GM12878 (cell line): ENCODE data around the gene RHBDF2.

Experiments used
- CEBPB ChIP-seq, 2 experiments: fragments of 150-350 bp in 1 of 2; IDR thresholded peaks; 2 replicates each; pipeline ENCODE4 v1.6.1; 2012 to 2014; ENCODE audit warnings: low read depth in 2 of 2, low read length in 2 of 2, borderline replicate concordance in 1 of 2, inconsistent platforms in 1 of 2
- CTCF ChIP-seq, 3 experiments: IDR thresholded peaks in 2 of 3; conservative IDR thresholded peaks in 1 of 3; 2 replicates each; pipeline ENCODE4 v1.5.1; 2011; ENCODE audit warnings: low read depth in 3 of 3, low read length in 3 of 3, mild to moderate bottlenecking in 3 of 3, control low read depth in 2 of 3, moderate library complexity in 2 of 3, inconsistent platforms in 1 of 3, mixed read lengths in 1 of 3; ENCODE audit not compliant: control insufficient read depth in 2 of 3, insufficient read depth in 1 of 3; ENCODE audit errors: extremely low read depth in 1 of 3
- POLR2AphosphoS5 ChIP-seq: IDR thresholded peaks from 2 replicates; pipeline ENCODE4 v1.6.1; 2011; ENCODE audit warnings: mild to moderate bottlenecking, low read length, inconsistent platforms

DNA sequence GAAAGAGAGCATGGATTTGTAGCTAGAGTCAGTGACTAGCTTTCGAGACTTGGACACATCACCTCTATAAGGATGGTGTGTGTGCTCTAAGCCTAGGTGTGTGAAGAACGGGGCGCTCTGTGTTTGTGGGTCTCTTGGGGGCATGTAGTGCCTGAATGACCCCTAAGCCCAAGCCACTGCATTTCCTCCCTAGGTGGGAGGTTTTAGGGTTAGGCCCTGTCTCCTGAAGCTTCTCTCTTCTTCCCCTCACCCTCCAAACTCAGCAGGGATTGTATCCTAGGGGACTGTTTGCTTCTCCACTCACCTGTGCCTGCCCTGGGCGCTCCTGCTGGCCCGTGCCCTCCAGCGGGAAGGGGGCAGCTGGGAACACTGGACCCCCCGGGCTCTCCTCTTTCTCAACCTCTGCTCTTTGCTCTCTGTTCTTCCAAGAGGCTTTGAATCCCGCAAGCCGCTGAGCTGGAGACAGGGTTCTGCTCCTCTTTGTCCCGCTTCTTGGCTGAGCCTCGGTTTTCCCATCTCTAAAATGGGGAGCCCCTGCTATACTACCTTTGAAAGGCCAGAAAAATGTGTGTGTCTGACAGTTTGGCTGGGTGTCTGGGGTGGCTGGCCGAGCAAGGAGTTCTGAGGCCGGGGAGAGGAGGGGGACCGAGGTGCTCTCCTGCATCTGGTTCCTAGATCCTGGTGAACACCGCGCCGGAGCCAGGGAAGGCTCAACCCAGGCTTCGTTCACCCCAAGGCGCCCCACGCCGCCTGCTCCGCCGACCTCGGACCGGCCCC, 35.5 kb upstream of the RHBDF2 start:
- no peak for TF ChIP-seq POLR2AphosphoS5
- no peak for TF ChIP-seq CEBPB (IDR thresholded peaks at IDR 0.05; ENCODE audit: borderline replicate concordance in 1 of 2, low read depth in 2 of 2, low read length in 2 of 2)
- no peak for TF ChIP-seq CTCF (IDR thresholded peaks at IDR 0.05 in 2 of 3, conservative IDR thresholded peaks at IDR 0.05 in 1 of 3; ENCODE audit: control insufficient read depth in 2 of 3, extremely low read depth in 1 of 3, insufficient read depth in 1 of 3, low read depth in 3 of 3, low read length in 3 of 3)
